ENCODE data around the gene SIAH2. TPM values are rescaled to one million over a fixed set of nuclear protein-coding genes. Genes with fewer than 3 reads are reported as not detected.
"Not testable (repeated sequence)": the region's sequence is repeated elsewhere in the genome, so short reads cannot be mapped to it uniquely, and the experiment has no call there.

Gene SIAH2
- total RNA-seq, 1 donor from 2014 or later = 44.6 TPM

DNA sequence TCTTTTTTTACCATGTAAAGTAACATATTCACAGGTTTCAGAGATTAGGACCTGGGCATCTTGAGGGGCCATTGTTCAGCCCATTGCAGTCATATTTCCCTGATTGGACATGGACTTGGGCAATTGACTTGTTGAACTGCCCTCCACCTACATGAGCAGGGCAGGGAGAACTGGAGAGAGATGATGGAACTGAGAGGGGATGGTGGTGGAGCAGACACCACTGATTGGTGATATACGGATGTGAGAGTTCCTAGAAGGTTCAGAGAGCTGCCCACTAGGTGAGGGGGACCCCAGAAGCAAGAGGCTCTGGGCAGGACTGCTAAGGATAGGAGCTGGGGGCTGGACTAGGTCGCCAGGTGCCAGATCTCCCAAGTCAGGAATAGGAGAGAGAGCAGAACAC, 37.8 kb upstream of the SIAH2 start:
- no peak for DNase-seq (ENCODE audit: low read depth)
- no peak for TF ChIP-seq CTCF (conservative IDR thresholded peaks at IDR 0.05; ENCODE audit: low read depth, low read length)
- H3K4me3 ChIP-seq (ENCODE audit: low read depth, low read length) = no peak overlapping the region

DNA sequence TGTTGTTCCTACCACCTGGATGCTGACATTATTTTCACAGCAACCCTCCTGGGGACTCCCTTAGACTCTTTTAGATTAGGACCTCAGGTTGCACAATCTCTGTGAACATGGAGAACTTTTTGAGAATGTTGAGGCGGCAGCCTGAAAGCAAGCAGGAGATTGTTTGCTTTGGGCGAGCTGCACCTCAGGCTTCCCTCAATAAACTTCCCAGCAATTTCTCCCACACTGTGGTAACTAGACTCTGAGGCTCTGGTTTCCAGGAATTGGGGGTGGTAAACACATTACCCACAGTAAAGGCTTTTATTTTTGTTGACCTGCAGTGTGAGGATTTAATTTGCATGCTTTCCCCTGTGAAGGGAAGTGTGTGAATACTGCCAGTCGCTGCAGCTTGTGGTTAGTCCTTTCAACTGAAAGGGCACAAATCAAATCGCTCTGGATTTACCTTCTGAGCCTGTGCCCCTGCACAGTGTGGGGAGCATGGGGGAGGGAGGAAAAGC, 35.2 kb upstream of the SIAH2 start:
- TF ChIP-seq CTCF (conservative IDR thresholded peaks at IDR 0.05; ENCODE audit: low read depth, low read length) = no peak
- DNase-seq (ENCODE audit: low read depth) = no peak
- H3K4me3 ChIP-seq (ENCODE audit: low read depth, low read length) = no peak overlapping the region

GRCh38 chr3:150797155-150797554, 34.2 kb upstream of the SIAH2 start:
- TF ChIP-seq CTCF (conservative IDR thresholded peaks at IDR 0.05; ENCODE audit: low read depth, low read length) = no peak
- no peak overlapping the region for H3K4me3 ChIP-seq (ENCODE audit: low read depth, low read length)
- DNase-seq (ENCODE audit: low read depth) = no peak

DNA sequence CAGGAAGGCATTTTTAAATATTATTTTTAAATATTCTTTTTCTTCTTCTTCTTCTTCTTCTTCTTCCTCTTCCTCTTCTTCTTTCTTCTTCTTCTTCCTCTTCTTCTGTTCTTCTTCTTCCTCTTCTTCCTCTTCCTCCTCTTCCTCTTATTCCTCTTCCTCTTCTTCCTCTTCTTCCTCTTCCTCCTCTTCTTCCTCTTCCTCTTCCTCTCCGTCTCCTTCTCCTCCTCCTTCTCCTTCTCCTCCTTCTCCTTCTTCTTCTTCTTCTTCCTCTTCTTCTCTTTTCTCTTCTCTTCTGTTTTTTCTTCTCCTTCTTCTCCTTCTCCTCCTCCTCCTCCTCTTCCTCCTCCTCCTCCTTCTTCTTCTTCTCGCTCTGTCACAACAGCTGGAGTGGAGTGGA, 33.6 kb upstream of the SIAH2 start:
- DNase-seq (ENCODE audit: low read depth); H3K4me3 ChIP-seq (ENCODE audit: low read depth, low read length): not testable (repeated sequence)

- TF ChIP-seq CTCF (conservative IDR thresholded peaks at IDR 0.05; ENCODE audit: low read depth, low read length) = no peak
- H3K4me3 ChIP-seq (ENCODE audit: low read depth, low read length) = no peak overlapping the region
These were observed 30.7 kb upstream of the SIAH2 start for GRCh38 chr3:150793641-150794040.

DNA sequence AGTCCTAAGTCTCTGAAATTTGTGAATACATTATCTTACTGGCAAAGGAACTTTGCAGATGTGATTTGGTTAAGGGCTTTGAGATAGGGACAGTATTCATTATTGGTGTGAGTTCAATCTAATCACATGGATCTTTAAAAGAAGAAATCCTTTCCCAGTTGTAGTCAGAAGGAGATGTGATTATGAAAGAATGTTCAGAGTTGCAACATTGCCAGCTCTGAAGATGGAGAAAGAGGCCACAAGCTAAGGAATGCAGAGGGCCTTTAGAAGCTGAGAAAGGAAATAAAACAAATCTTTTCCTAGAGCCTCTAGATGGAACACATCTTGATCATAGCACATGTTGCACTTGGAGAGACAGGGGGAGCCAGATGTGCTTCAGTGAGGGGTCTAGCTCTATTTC, 27.7 kb upstream of the SIAH2 start:
- DNase-seq (ENCODE audit: low read depth) = no peak
- TF ChIP-seq CTCF (conservative IDR thresholded peaks at IDR 0.05; ENCODE audit: low read depth, low read length) = no peak
- H3K4me3 ChIP-seq (ENCODE audit: low read depth, low read length) = no peak overlapping the region

More at GRCh38 chr3:150793641-150794040, 30.7 kb upstream of the SIAH2 start:
- DNase-seq (ENCODE audit: low read depth) = no peak

- no peak overlapping the region for H3K4me3 ChIP-seq (ENCODE audit: low read depth, low read length)
These were observed 26.5 kb upstream of the SIAH2 start for GRCh38 chr3:150789451-150789850.

More at GRCh38 chr3:150789451-150789850, 26.5 kb upstream of the SIAH2 start:
- DNase-seq (ENCODE audit: low read depth) = no peak
- no peak for TF ChIP-seq CTCF (conservative IDR thresholded peaks at IDR 0.05; ENCODE audit: low read depth, low read length)
